ENCODE measurements around the gene SYCP2.

GRCh38 chr20:59831916-59832270, 101.5 kb downstream of the SYCP2 start:
- TF ChIP-seq CTCF (conservative IDR thresholded peaks at IDR 0.05) (no peak), ZFX (IDR thresholded peaks at IDR 0.05) (no peak)

All from C4-2B (cell line).